ENCODE results near the gene COL20A1. TPM values are rescaled to one million over a fixed set of nuclear protein-coding genes. Genes with fewer than 3 reads are reported as not detected.

Gene COL20A1
- total RNA-seq, 1 experiment from 2014 or later, result 2.3 TPM

DNA sequence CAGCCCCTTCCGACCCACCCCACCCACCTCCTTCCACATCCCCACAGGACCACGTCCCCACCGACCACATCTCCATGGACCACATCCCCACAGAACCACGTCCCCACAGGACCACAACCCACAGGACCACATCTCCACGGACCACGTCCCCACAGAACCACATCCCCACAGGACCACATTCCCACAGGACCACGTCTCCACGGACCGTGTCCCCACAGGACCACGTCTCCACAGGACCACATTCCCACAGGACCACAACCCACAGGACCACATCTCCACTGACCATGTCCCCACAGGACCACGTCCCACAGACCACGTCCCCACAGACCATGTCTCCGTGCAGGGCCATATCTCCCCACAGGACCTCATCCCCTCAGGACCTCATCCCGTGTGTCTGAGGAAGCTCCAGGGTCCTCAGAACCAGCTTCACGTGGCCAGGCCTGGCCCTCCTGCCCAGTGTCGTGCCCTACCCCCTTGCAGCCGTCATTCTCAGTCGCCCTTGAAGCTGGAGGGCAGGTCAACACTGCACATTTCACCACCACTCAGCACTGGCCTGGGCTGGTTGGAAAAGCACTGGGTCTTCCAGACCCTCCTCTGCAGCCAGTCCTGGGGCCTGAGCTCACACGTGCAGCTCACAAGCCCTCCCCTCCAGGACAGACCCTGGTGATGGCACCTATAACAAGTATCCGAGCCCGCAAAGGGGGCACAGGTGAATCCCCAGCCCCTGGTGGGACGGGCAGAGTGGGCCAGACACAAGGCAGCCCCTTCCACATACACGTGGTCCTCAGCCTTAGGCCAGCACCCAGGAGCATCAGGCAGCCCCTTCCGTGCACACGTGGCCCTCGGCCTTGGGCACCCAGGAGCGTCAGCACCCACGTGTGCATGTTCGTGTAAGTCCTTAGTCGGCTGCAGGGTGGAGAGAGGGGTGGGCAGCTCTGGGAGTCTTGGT, 64.2 kb downstream of the COL20A1 start:
- H3K4me3 Mint-ChIP-seq, result no peak overlapping the region
- Histone ChIP-seq H2BK120ac (ENCODE audit: low read depth, low read length, poor library complexity, severe bottlenecking) (no peak overlapping the region), H3T11ph (ENCODE audit: low read length) (no peak overlapping the region), H3K18ac (ENCODE audit: insufficient read length, low read depth, low read length) (no peak overlapping the region), H4K8ac (replicated peaks; ENCODE audit: insufficient read length, low read depth, low read length) (no peak overlapping the region), H2AFZ (ENCODE audit: low read length) (no peak overlapping the region), H3K14ac (ENCODE audit: insufficient read depth, low read length) (no peak overlapping the region), H3K23me2 (ENCODE audit: insufficient read length, low read depth, low read length, poor library complexity, severe bottlenecking) (peaks cover 6% of the 10 kb centered on the region), H2BK20ac (ENCODE audit: low read depth, low read length, poor library complexity, severe bottlenecking) (no peak overlapping the region), H4K5ac (ENCODE audit: insufficient read length, low read depth, low read length) (no peak overlapping the region), H3K9ac (ENCODE audit: extremely low read depth, insufficient read length, low read length) (no peak overlapping the region), H4K91ac (ENCODE audit: insufficient read length, low read depth, low read length) (no peak overlapping the region), H3K4ac (ENCODE audit: low read depth, low read length) (no peak overlapping the region), H3K79me2 (ENCODE audit: insufficient read depth, low read length) (no peaks in the 10 kb centered on the region), H3K56ac (ENCODE audit: insufficient read length, low read depth, low read length) (no peak overlapping the region), H2BK12ac (ENCODE audit: insufficient read length, low read depth, low read length) (no peak overlapping the region), H3K27me3 (ENCODE audit: insufficient read depth, low read length) (no peaks in the 10 kb centered on the region; the same call in 1 of the 2 replicates), H3K23ac (ENCODE audit: insufficient read length, low read depth, low read length) (no peak overlapping the region), H2AK5ac (ENCODE audit: insufficient read length, low read length) (no peak overlapping the region), H2BK5ac (ENCODE audit: insufficient read length, low read length) (no peak overlapping the region), H2BK15ac (ENCODE audit: low read depth, low read length) (no peak overlapping the region), H3K79me1 (ENCODE audit: insufficient read depth, low read depth, low read length, poor library complexity, severe bottlenecking) (no peaks in the 10 kb centered on the region), H3K27ac (ENCODE audit: insufficient read length, low read depth, low read length) (no peak overlapping the region), H3K4me1 (ENCODE audit: insufficient read depth, low read length) (no peaks in the 10 kb centered on the region), H4K20me1 (ENCODE audit: control insufficient read depth, insufficient read depth, insufficient read length) (no peaks in the 10 kb centered on the region), H3K9me3 (ENCODE audit: control insufficient read depth, low read depth, low read length) (no peaks in the 10 kb centered on the region), H3K4me2 (ENCODE audit: insufficient read depth, insufficient read length, low read length) (no peak overlapping the region)
- no peak overlapping the region for H3K27ac Mint-ChIP-seq
- WGBS (ENCODE audit: extremely low coverage, insufficient read length, low lambda C conversion rate), result no CpG with 5 or more reads among the region's 30 CpGs
- no peaks in the 10 kb centered on the region for H3K36me3 Mint-ChIP-seq (ENCODE audit: insufficient read depth in 1 of 3, low read depth in 3 of 3)
- H3K4me1 Mint-ChIP-seq, result peaks cover 6 to 11% of the 10 kb centered on the region in 2 experiments
- H3K9me3 Mint-ChIP-seq, result no peaks in the 10 kb centered on the region
- DNase-seq, result no peak
- H3K27me3 Mint-ChIP-seq (ENCODE audit: low read depth), result peaks cover 28% of the 10 kb centered on the region
- TF ChIP-seq, protein P1, sequence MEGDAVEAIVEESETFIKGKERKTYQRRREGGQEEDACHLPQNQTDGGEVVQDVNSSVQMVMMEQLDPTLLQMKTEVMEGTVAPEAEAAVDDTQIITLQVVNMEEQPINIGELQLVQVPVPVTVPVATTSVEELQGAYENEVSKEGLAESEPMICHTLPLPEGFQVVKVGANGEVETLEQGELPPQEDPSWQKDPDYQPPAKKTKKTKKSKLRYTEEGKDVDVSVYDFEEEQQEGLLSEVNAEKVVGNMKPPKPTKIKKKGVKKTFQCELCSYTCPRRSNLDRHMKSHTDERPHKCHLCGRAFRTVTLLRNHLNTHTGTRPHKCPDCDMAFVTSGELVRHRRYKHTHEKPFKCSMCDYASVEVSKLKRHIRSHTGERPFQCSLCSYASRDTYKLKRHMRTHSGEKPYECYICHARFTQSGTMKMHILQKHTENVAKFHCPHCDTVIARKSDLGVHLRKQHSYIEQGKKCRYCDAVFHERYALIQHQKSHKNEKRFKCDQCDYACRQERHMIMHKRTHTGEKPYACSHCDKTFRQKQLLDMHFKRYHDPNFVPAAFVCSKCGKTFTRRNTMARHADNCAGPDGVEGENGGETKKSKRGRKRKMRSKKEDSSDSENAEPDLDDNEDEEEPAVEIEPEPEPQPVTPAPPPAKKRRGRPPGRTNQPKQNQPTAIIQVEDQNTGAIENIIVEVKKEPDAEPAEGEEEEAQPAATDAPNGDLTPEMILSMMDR (conservative IDR thresholded peaks at IDR 0.05), result no peak

All from H9 (cell line).